Peyer's patch (tissue), 4 donors: ENCODE data around the gene EEFSEC.

Experiments used
- CTCF ChIP-seq, 6 experiments: fragments of 450-650 bp in 4 of 6; fragments of 200-600 bp in 2 of 6; sonication (generic) in 1 of 6; IDR thresholded peaks; one replicate each; pipeline ENCODE4 v1.5.1; 2017 to 2019; ENCODE audit warnings: antibody characterized with exemption in 6 of 6, mild to moderate bottlenecking in 3 of 6, moderate library complexity in 1 of 6
- POLR2A ChIP-seq, 2 donors: fragments of 450-650 bp; IDR thresholded peaks; one replicate each; pipeline ENCODE4 v1.5.1; 2017; ENCODE audit warnings: antibody characterized with exemption in 2 of 2, mild to moderate bottlenecking in 2 of 2, moderate library complexity in 2 of 2

- no peak for TF ChIP-seq CTCF (IDR thresholded peaks at IDR 0.05)
- no peak for TF ChIP-seq POLR2A (IDR thresholded peaks at IDR 0.05)
Measured at GRCh38 chr3:128317698-128318231, 164.5 kb downstream of the EEFSEC start.
